ENCODE measurements around the gene MGAT5B. TPM values are rescaled to one million over a fixed set of nuclear protein-coding genes. Genes with fewer than 3 reads are reported as not detected.

Gene MGAT5B
- total and polyA plus RNA-seq, 2 donors (not counting 1 experiment from before 2014, with no cell fraction given) = 0.09 to 0.17 TPM

DNA sequence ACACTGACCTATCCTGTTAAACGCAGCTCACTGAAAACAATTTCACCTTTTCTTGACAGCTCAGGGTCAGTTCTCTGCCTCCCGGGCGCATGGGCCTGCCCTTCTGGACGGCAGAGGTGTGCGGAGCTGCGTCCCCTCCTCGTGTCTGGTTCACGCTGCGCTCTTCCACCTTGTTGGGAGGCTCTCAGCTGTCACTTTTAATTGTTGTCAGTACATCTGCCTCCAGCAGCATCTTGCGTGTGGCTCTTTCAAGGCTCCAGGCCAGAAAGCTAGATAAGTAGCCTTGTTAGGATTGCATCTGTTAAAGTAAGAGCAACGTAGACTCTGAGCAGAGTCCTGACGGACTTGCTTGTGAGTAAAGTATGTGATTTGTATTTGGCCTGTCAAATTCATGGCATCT lies 59.4 kb downstream of the MGAT5B start:
- Histone ChIP-seq H3K4me1 (ENCODE audit: control insufficient read depth, extremely low read depth, insufficient read depth, low read length) (no peaks in the 10 kb centered on the region), H2AFZ (ENCODE audit: low read length) (no peak overlapping the region), H3K4me2 (ENCODE audit: extremely low read depth, insufficient read depth, low read length) (no peak overlapping the region), H3K9me3 (ENCODE audit: control insufficient read depth, insufficient read depth, low read depth, low read length) (no peaks in the 10 kb centered on the region), H3K79me2 (ENCODE audit: control insufficient read depth, insufficient read depth, low read length) (no peaks in the 10 kb centered on the region), H4K20me1 (ENCODE audit: control insufficient read depth, extremely low read depth, insufficient read depth, low read length) (no peaks in the 10 kb centered on the region), H3K9ac (ENCODE audit: insufficient read depth, low read length) (no peak overlapping the region), H3K4me3 (replicated peaks in 1 of 4; ENCODE audit: control extremely low read depth in 1 of 4, insufficient read depth in 1 of 4, low read depth in 3 of 4, low read length in 4 of 4) (no peak overlapping the region), H3K36me3 (ENCODE audit: control insufficient read depth, insufficient read depth, low read length) (no peaks in the 10 kb centered on the region), H3K27me3 (ENCODE audit: control insufficient read depth, insufficient read depth, low read length) (peaks cover 2% of the 10 kb centered on the region), H3K27ac (ENCODE audit: insufficient read depth, low read length) (no peak overlapping the region)
- DNase-seq (ENCODE audit: low read depth in 2 of 2) = no peak
- no peak for TF ChIP-seq EZH2 (IDR thresholded peaks at IDR 0.05; ENCODE audit: low read length, missing control alignments)

DNA sequence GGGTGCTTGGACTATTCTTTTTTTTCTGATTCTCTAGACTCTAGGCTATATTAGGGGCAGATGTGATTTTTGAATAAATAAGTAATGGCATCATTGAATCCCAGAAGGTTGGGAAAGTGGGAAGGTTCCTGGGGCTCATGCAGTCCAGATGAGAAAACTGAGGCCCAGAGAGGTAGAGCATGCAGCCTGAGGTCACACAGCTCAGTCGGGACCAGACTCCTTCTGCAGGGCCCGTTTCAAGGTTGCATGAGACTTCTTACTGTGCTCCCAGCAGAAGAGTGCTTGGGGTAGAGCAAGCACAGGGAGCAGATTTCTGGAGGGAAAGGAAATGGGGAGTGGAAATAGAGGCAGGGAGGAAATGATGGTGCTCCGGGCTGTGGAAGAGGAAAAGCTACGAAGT lies 59.8 kb downstream of the MGAT5B start:
- no peak overlapping the region for H3K4me3 ChIP-seq (replicated peaks in 1 of 4; ENCODE audit: control extremely low read depth in 1 of 4, insufficient read depth in 1 of 4, low read depth in 3 of 4, low read length in 4 of 4)
- no peaks in the 10 kb centered on the region for H3K9me3 ChIP-seq (ENCODE audit: control insufficient read depth, insufficient read depth, low read depth, low read length)
- H3K9ac ChIP-seq (ENCODE audit: insufficient read depth, low read length) = no peak overlapping the region
- no peak for TF ChIP-seq EZH2 (IDR thresholded peaks at IDR 0.05; ENCODE audit: low read length, missing control alignments)
- H2AFZ ChIP-seq (ENCODE audit: low read length) = no peak overlapping the region
- peaks cover under 1% of the 10 kb centered on the region for H3K27me3 ChIP-seq (ENCODE audit: control insufficient read depth, insufficient read depth, low read length)
- DNase-seq (ENCODE audit: low read depth in 2 of 2) = no peak
- H3K4me2 ChIP-seq (ENCODE audit: extremely low read depth, insufficient read depth, low read length) = no peak overlapping the region
- H3K79me2 ChIP-seq (ENCODE audit: control insufficient read depth, insufficient read depth, low read length) = no peaks in the 10 kb centered on the region
- H3K27ac ChIP-seq (ENCODE audit: insufficient read depth, low read length) = no peak overlapping the region
- no peaks in the 10 kb centered on the region for H4K20me1 ChIP-seq (ENCODE audit: control insufficient read depth, extremely low read depth, insufficient read depth, low read length)
- H3K4me1 ChIP-seq (ENCODE audit: control insufficient read depth, extremely low read depth, insufficient read depth, low read length) = no peaks in the 10 kb centered on the region
- H3K36me3 ChIP-seq (ENCODE audit: control insufficient read depth, insufficient read depth, low read length) = no peaks in the 10 kb centered on the region

DNA sequence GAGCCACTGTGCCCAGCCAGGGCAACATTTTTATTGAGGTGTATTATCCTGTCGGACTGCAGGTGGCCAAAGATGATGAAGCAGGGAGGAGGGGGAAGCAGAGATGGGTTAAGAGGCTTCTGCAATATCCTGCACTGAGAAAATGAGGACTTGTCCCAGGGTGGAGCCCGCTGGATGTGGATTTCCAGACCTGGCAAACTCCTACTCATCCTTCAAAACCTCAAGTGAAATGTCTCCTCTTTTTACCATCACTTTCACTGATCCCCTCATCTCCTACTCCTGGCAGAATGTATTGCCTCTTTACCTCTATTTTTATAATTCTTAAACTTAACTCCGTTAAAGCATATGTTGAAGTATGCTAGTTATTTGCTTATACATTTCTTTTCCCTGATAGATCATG lies 60.9 kb downstream of the MGAT5B start:
- TF ChIP-seq EZH2 (IDR thresholded peaks at IDR 0.05; ENCODE audit: low read length, missing control alignments) = no peak
- TF ChIP-seq, protein P1, sequence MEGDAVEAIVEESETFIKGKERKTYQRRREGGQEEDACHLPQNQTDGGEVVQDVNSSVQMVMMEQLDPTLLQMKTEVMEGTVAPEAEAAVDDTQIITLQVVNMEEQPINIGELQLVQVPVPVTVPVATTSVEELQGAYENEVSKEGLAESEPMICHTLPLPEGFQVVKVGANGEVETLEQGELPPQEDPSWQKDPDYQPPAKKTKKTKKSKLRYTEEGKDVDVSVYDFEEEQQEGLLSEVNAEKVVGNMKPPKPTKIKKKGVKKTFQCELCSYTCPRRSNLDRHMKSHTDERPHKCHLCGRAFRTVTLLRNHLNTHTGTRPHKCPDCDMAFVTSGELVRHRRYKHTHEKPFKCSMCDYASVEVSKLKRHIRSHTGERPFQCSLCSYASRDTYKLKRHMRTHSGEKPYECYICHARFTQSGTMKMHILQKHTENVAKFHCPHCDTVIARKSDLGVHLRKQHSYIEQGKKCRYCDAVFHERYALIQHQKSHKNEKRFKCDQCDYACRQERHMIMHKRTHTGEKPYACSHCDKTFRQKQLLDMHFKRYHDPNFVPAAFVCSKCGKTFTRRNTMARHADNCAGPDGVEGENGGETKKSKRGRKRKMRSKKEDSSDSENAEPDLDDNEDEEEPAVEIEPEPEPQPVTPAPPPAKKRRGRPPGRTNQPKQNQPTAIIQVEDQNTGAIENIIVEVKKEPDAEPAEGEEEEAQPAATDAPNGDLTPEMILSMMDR (conservative IDR thresholded peaks at IDR 0.05 in 1 of 2, IDR thresholded peaks at IDR 0.05 in 1 of 2; ENCODE audit: low read depth in 1 of 2, low read length in 2 of 2) = no peak
- no peak for DNase-seq (ENCODE audit: low read depth in 2 of 2)
- Histone ChIP-seq H3K9me3 (ENCODE audit: control insufficient read depth, insufficient read depth, low read depth, low read length) (no peaks in the 10 kb centered on the region), H3K9ac (ENCODE audit: insufficient read depth, low read length) (no peak overlapping the region), H3K4me1 (ENCODE audit: control insufficient read depth, extremely low read depth, insufficient read depth, low read length) (no peaks in the 10 kb centered on the region), H2AFZ (ENCODE audit: low read length) (no peak overlapping the region), H3K4me2 (ENCODE audit: extremely low read depth, insufficient read depth, low read length) (no peak overlapping the region), H4K20me1 (ENCODE audit: control insufficient read depth, extremely low read depth, insufficient read depth, low read length) (no peaks in the 10 kb centered on the region), H3K36me3 (ENCODE audit: control insufficient read depth, insufficient read depth, low read length) (no peaks in the 10 kb centered on the region), H3K27ac (ENCODE audit: insufficient read depth, low read length) (no peak overlapping the region), H3K4me3 (replicated peaks in 1 of 4; ENCODE audit: control extremely low read depth in 1 of 4, insufficient read depth in 1 of 4, low read depth in 3 of 4, low read length in 4 of 4) (no peak overlapping the region), H3K79me2 (ENCODE audit: control insufficient read depth, insufficient read depth, low read length) (no peaks in the 10 kb centered on the region), H3K27me3 (ENCODE audit: control insufficient read depth, insufficient read depth, low read length) (no peaks in the 10 kb centered on the region)

DNA sequence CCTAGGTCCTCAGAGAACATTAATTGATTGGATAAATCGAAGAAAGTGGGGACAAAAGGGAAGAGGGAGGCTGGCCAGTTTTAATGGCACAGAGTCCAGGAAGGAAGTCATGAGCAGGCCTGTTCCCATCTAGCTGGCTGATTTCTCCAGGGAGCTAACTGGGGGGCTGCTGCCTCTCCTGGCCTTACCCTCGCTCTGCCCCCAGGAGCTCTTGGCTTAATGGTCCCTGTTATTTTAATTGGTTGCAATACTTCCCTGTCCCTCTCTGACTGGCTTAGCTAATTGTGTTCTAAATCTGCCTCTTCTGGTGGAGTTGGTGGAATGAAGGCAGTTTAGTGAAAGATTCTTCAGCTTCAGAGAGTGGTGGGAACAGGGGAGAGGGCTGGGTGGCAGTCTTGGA lies 61.4 kb downstream of the MGAT5B start:
- no peak for TF ChIP-seq EZH2 (IDR thresholded peaks at IDR 0.05; ENCODE audit: low read length, missing control alignments)
- TF ChIP-seq, protein P1 (conservative IDR thresholded peaks at IDR 0.05 in 1 of 2, IDR thresholded peaks at IDR 0.05 in 1 of 2; ENCODE audit: low read depth in 1 of 2, low read length in 2 of 2) = no peak
- Histone ChIP-seq H4K20me1 (ENCODE audit: control insufficient read depth, extremely low read depth, insufficient read depth, low read length) (no peaks in the 10 kb centered on the region), H3K4me2 (ENCODE audit: extremely low read depth, insufficient read depth, low read length) (no peak overlapping the region), H3K27ac (ENCODE audit: insufficient read depth, low read length) (no peak overlapping the region), H3K4me1 (ENCODE audit: control insufficient read depth, extremely low read depth, insufficient read depth, low read length) (no peaks in the 10 kb centered on the region), H3K79me2 (ENCODE audit: control insufficient read depth, insufficient read depth, low read length) (no peaks in the 10 kb centered on the region), H3K36me3 (ENCODE audit: control insufficient read depth, insufficient read depth, low read length) (no peaks in the 10 kb centered on the region), H3K4me3 (replicated peaks in 1 of 4; ENCODE audit: control extremely low read depth in 1 of 4, insufficient read depth in 1 of 4, low read depth in 3 of 4, low read length in 4 of 4) (no peak overlapping the region), H3K9ac (ENCODE audit: insufficient read depth, low read length) (no peak overlapping the region), H3K27me3 (ENCODE audit: control insufficient read depth, insufficient read depth, low read length) (no peaks in the 10 kb centered on the region), H3K9me3 (ENCODE audit: control insufficient read depth, insufficient read depth, low read depth, low read length) (no peaks in the 10 kb centered on the region), H2AFZ (ENCODE audit: low read length) (no peak overlapping the region)
- no peak for DNase-seq (ENCODE audit: low read depth in 2 of 2)

Data from fibroblast of lung (primary cell).